ENCODE results near the gene SNX5. TPM values are rescaled to one million over a fixed set of nuclear protein-coding genes. Genes with fewer than 3 reads are reported as not detected.
A peak's percentile ranks its signal among the peaks of the same experiment; 100 is the strongest.

SNX5 gene
- total and polyA plus RNA-seq, 2 of the 8 experiments (the other 6 are each of a cell fraction or from before 2014, with no cell fraction given) = 155 to 194 TPM

- Histone ChIP-seq H3K18ac (ENCODE audit: extremely low read depth, low read length) (no peak overlapping the region), H2BK15ac (ENCODE audit: low read length) (no peak overlapping the region), H4K5ac (ENCODE audit: insufficient read length, low read depth, low read length) (no peak overlapping the region), H4K20me1 (replicated peaks in 1 of 2; ENCODE audit: control insufficient read depth in 1 of 2, insufficient read depth in 2 of 2, low read length in 2 of 2) (peaks cover 4 to 7% of the 10 kb centered on the region in 2 experiments), H3K56ac (replicated peaks; ENCODE audit: insufficient read length, low read depth, low read length) (no peak overlapping the region), H2BK120ac (replicated peaks; ENCODE audit: low read depth, low read length) (no peak overlapping the region), H3K36me3 (ENCODE audit: control insufficient read depth in 2 of 4, insufficient read depth in 4 of 4, low read length in 3 of 4) (peaks cover 5 to 52% (median 8%) of the 10 kb centered on the region in 4 experiments; a peak in 6 of 8 replicates), H3K79me2 (ENCODE audit: control insufficient read depth in 1 of 2, insufficient read depth in 2 of 2, low read length in 2 of 2) (peaks cover 46 to 95% of the 10 kb centered on the region in 2 experiments), H4K8ac (ENCODE audit: extremely low read depth, insufficient read depth, low read length) (no peak overlapping the region), H3K9me3 (ENCODE audit: insufficient read depth in 2 of 2, low read depth in 1 of 2, low read length in 1 of 2) (no peaks in the 10 kb centered on the region), H3K4me3 (ENCODE audit: extremely low read depth in 1 of 4, insufficient read depth in 2 of 4, low read depth in 3 of 4, low read length in 4 of 4) (peak overlapping the region; percentile 54 to 99 (median 86); a peak in 7 of 8 replicates), H4K91ac (replicated peaks; ENCODE audit: insufficient read length, low read length) (no peak overlapping the region), H3K27me3 (replicated peaks in 1 of 4; ENCODE audit: control insufficient read depth in 3 of 4, extremely low read depth in 1 of 4, insufficient read depth in 3 of 4, low read length in 3 of 4) (no peaks in the 10 kb centered on the region), H3K23ac (ENCODE audit: insufficient read length) (no peak overlapping the region), H3K9ac (replicated peaks in 1 of 4; ENCODE audit: extremely low read depth in 1 of 4, low read depth in 3 of 4, low read length in 3 of 4) (no peak overlapping the region; a peak in 1 of 7 replicates), H3K4me2 (ENCODE audit: insufficient read depth in 1 of 2, low read depth in 2 of 2, low read length in 2 of 2) (peak overlapping the region; percentile 87 to 98), H2BK5ac (ENCODE audit: low read depth, low read length) (no peak overlapping the region), H3K23me2 (ENCODE audit: low read depth, low read length) (peaks cover 2% of the 10 kb centered on the region), H2AFZ (ENCODE audit: low read length) (no peak overlapping the region), H3K4me1 (replicated peaks in 1 of 4; ENCODE audit: control insufficient read depth in 3 of 4, insufficient read depth in 4 of 4, low read length in 3 of 4) (peaks cover 0 to 6% (median 2%) of the 10 kb centered on the region in 4 experiments; a peak in 4 of 7 replicates), H2BK20ac (ENCODE audit: low read length) (no peak overlapping the region), H3K14ac (ENCODE audit: insufficient read length) (no peak overlapping the region), H3K4ac (replicated peaks; ENCODE audit: insufficient read length, low read depth, low read length) (no peak overlapping the region), H3K27ac (ENCODE audit: low read depth, low read length) (no peak overlapping the region), H2BK12ac (ENCODE audit: low read depth, low read length) (no peak overlapping the region), H2AK5ac (ENCODE audit: low read depth, low read length) (no peak overlapping the region), H3K79me1 (ENCODE audit: low read depth, low read length) (peaks cover 3% of the 10 kb centered on the region; the same call in 1 of the 2 replicates)
- no peak for FAIRE-seq
- TF ChIP-seq POLR2AphosphoS5 (IDR thresholded peaks at IDR 0.05; ENCODE audit: low read depth, low read length) = no peak
- no peak for TF ChIP-seq GABPA (IDR thresholded peaks at IDR 0.05; ENCODE audit: borderline replicate concordance, insufficient read depth, low read length)
- no peak for TF ChIP-seq RNF2 (IDR thresholded peaks at IDR 0.05; ENCODE audit: borderline replicate concordance, low read depth, low read length, missing control alignments, poor library complexity, severe bottlenecking)
- no peak for TF ChIP-seq CBX5 (IDR thresholded peaks at IDR 0.05; ENCODE audit: low read depth, low read length)
- TF ChIP-seq CEBPB (IDR thresholded peaks at IDR 0.05; ENCODE audit: low read depth, low read length) = no peak
- no peak for TF ChIP-seq RAD21 (IDR thresholded peaks at IDR 0.05 in 1 of 2, conservative IDR thresholded peaks at IDR 0.05 in 1 of 2; ENCODE audit: low read depth in 2 of 2, low read length in 2 of 2)
- TF ChIP-seq TBP (IDR thresholded peaks at IDR 0.05; ENCODE audit: low read depth, low read length) = no peak
- no peak for TF ChIP-seq JUN (IDR thresholded peaks at IDR 0.05; ENCODE audit: low read depth, low read length)
- no peak for TF ChIP-seq PHF8 (conservative IDR thresholded peaks at IDR 0.05; ENCODE audit: low read depth, low read length)
- CTCF ChIA-PET (ENCODE audit: partially characterized antibody) = interaction anchor here (1.6 kb wide), 1 partner anchor 47 kb away, joined by 5 read pairs; no protein-coding TSS in a partner anchor
- WGBS, 2 experiments (ENCODE audit: extremely low coverage in 1 of 2, insufficient coverage in 1 of 2, insufficient read length in 1 of 2, insufficient replicate concordance in 2 of 2, low coverage in 1 of 2, low lambda C conversion rate in 2 of 2, missing lambda C conversion rate in 1 of 2) = 76% methylated on average over 2 of the region's 2 CpGs; no CpG with 5 or more reads in 1 of the 2 experiments
- DNase-seq (ENCODE audit: low read depth in 1 of 2, low spot score in 2 of 2) = no peak
- POLR2A ChIA-PET (ENCODE audit: partially characterized antibody) = interaction anchor here (4.7 to 20.7 kb wide), 2 partner anchors 19 to 32 kb away, joined by 30 to 424 read pairs; no protein-coding TSS in a partner anchor
Measured at GRCh38 chr20:17972121-17972520, 3.5 kb upstream of the SNX5 start.
